Measurements from ENCODE around the gene FBXL17. TPM values are rescaled to one million over a fixed set of nuclear protein-coding genes. Genes with fewer than 3 reads are reported as not detected.
A peak's percentile ranks its signal among the peaks of the same experiment; 100 is the strongest.

Gene FBXL17
- total RNA-seq, 1 experiment from 2014 or later: 16.2 TPM

DNA sequence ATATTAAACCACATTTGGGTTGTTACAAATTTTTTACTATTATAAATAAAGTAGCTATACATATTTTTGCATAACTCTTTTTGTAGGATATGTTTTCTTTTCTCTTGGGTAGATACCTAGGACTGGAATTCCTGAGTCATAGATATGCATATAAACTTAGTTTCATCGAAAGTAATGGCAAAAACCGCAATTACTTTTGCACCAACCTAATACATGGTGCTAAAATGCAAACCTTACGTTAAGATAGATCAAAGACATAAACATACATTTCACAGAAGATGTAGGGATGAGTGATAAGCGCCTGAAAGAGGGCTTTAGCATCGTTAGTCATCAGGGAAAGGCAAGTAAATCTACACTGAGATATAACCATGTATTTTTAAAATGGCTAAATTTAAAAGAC, 532.8 kb downstream of the FBXL17 start:
- H3K27me3 ChIP-seq: no peaks in the 10 kb centered on the region
- no peaks in the 10 kb centered on the region for H3K36me3 ChIP-seq
- H3K9me3 ChIP-seq: no peaks in the 10 kb centered on the region
- no peak overlapping the region for H3K4me3 ChIP-seq
- DNase-seq: no peak

GRCh38 chr5:107840592-107840991, 541.3 kb downstream of the FBXL17 start:
- no peak overlapping the region for H3K4me3 ChIP-seq
- no peaks in the 10 kb centered on the region for H3K9me3 ChIP-seq
- H3K27me3 ChIP-seq: no peaks in the 10 kb centered on the region
- H3K36me3 ChIP-seq: no peaks in the 10 kb centered on the region
- no peak for DNase-seq

GRCh38 chr5:107840161-107840560, 541.7 kb downstream of the FBXL17 start:
- no peaks in the 10 kb centered on the region for H3K9me3 ChIP-seq
- H3K4me3 ChIP-seq: no peak overlapping the region
- DNase-seq: no peak
- H3K27me3 ChIP-seq: no peaks in the 10 kb centered on the region
- H3K36me3 ChIP-seq: no peaks in the 10 kb centered on the region

- Histone ChIP-seq H3K9me3 (no peaks in the 10 kb centered on the region), H3K27me3 (no peaks in the 10 kb centered on the region), H3K36me3 (no peaks in the 10 kb centered on the region), H3K4me3 (no peak overlapping the region)
- no peak for DNase-seq
These were observed 546.8 kb downstream of the FBXL17 start for GRCh38 chr5:107835096-107835495.

GRCh38 chr5:107832746-107833145, 549.2 kb downstream of the FBXL17 start:
- Histone ChIP-seq H3K36me3 (no peaks in the 10 kb centered on the region), H3K9me3 (no peaks in the 10 kb centered on the region), H3K27me3 (no peaks in the 10 kb centered on the region), H3K4me3 (no peak overlapping the region)
- no peak for DNase-seq

DNA sequence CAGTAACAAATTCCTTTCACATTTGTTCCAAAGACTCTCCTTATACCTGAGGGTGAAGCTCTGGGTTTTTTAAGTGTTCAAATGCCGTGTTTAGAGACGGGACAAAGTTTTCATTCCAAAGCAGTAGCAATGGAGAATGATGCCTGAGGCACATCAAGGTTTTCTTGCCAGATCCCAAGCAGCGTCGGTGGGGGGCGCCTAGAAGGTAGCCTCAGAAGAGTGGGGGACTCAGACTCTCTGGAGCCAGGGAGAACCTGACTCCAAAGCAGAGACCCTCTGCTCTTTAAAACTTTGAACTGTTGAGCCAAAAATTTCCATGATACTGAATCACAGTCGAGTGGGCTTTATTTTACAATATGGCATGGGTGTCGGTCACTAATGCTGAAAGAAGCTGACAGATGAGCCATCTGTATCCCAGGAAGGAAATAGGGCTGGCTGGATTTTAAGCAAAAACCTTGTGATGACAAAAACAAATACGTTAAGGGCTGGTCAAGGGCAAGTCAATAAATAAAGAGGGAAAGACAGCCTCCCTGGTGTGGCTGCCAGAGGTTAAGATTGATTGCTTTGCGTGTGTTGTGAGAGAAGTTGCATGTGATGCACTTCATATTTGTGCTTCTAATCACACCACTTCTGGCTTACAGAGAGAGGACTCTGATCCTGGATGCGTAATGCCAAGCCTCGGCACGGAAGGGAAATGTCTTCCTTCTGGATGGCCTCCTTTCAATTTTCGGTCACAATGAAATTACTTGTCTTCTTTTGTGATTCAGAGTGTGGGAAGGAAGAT, 550.1 kb downstream of the FBXL17 start:
- no peaks in the 10 kb centered on the region for H3K36me3 ChIP-seq
- H3K4me3 ChIP-seq: no peak overlapping the region
- H3K9me3 ChIP-seq: no peaks in the 10 kb centered on the region
- no peaks in the 10 kb centered on the region for H3K27me3 ChIP-seq
- DNase-seq: peak; percentile 70

DNA sequence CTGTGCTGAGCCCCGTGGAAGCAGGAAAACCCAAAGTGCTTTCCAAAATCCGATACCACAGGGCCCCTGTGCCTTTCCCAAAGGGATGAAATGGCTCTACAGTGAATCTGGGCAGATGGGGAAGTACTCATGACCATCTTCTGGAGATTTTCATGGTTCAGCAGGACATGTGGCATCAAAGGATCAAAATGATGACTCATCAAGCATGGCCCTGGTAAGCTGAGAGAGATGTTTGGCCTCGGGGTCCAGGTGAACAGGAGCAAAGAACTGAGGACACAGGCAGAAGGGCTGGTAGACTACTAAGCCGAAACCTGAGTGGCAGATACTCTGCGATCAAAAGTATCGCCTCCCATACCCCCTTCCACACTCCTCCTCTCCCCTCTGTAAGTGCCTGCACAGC, 551.1 kb downstream of the FBXL17 start:
- no peak for DNase-seq
- no peaks in the 10 kb centered on the region for H3K36me3 ChIP-seq
- H3K4me3 ChIP-seq: no peak overlapping the region

GRCh38 chr5:107826311-107827000, 555.4 kb downstream of the FBXL17 start:
- Histone ChIP-seq H3K36me3 (no peaks in the 10 kb centered on the region), H3K27me3 (no peaks in the 10 kb centered on the region), H3K4me3 (no peak overlapping the region), H3K9me3 (peaks cover 5% of the 10 kb centered on the region)
- no peak for DNase-seq

More for the DNA sequence above, 551.1 kb downstream of the FBXL17 start:
- H3K27me3 ChIP-seq: no peaks in the 10 kb centered on the region
- no peaks in the 10 kb centered on the region for H3K9me3 ChIP-seq

GRCh38 chr5:107824821-107825220, 557.1 kb downstream of the FBXL17 start:
- no peak for DNase-seq
- H3K36me3 ChIP-seq: no peaks in the 10 kb centered on the region
- peaks cover 5% of the 10 kb centered on the region for H3K9me3 ChIP-seq
- H3K27me3 ChIP-seq: no peaks in the 10 kb centered on the region
- H3K4me3 ChIP-seq: no peak overlapping the region

GRCh38 chr5:107821288-107821687, 560.6 kb downstream of the FBXL17 start:
- no peak overlapping the region for H3K4me3 ChIP-seq
- no peaks in the 10 kb centered on the region for H3K27me3 ChIP-seq
- peaks cover 5% of the 10 kb centered on the region for H3K9me3 ChIP-seq
- DNase-seq: no peak
- H3K36me3 ChIP-seq: no peaks in the 10 kb centered on the region

DNA sequence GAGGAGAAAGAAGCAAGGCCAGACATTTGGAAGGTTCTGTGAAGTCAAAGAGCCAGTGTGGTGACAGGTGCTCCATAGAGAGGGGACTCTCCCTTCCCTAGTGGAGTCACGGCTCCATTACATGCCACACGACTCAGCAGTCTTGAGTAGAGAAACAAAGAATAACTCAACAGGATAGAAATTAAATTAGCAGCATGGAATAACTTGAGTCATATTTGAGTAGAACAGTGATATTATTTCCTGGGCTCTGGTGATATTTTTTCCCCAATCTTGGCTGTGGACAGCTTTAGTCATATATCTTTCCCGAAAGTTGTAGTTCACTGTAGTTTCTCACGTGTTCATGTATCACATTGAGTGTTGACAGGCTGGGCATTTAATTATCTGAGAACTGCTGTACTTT, 561.5 kb downstream of the FBXL17 start:
- H3K36me3 ChIP-seq: no peaks in the 10 kb centered on the region
- DNase-seq: peak; percentile 62
- no peaks in the 10 kb centered on the region for H3K27me3 ChIP-seq
- peaks cover 5% of the 10 kb centered on the region for H3K9me3 ChIP-seq
- H3K4me3 ChIP-seq: no peak overlapping the region

- H3K36me3 ChIP-seq: no peaks in the 10 kb centered on the region
- H3K4me3 ChIP-seq: no peak overlapping the region
- H3K27me3 ChIP-seq: no peaks in the 10 kb centered on the region
- H3K9me3 ChIP-seq: peaks cover 5% of the 10 kb centered on the region
- DNase-seq: no peak
These were observed 563.9 kb downstream of the FBXL17 start for GRCh38 chr5:107817951-107818350.

DNA sequence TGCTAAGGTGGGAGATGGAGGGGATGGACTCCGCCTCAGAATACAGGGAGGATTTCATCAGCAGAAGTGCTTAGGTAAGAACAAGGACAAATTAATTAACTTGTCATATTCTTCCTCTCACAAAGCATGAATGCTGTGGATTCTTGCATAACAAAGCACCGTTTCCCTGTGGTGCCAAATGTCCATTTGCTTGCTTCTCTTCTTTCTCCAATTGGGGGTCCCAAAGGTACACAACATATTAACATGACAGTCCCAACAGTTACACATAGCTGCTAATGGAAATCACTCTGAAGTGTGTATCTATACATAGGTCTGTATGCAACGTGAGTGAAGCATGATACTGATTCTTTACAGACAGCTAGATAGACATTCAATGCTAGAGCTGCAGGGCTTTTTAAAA, 564.5 kb downstream of the FBXL17 start:
- H3K9me3 ChIP-seq: peaks cover 4% of the 10 kb centered on the region
- no peak overlapping the region for H3K4me3 ChIP-seq
- H3K36me3 ChIP-seq: no peaks in the 10 kb centered on the region
- H3K27me3 ChIP-seq: no peaks in the 10 kb centered on the region
- DNase-seq: no peak

- Histone ChIP-seq H3K9me3 (no peaks in the 10 kb centered on the region), H3K36me3 (no peaks in the 10 kb centered on the region), H3K4me3 (no peak overlapping the region), H3K27me3 (no peaks in the 10 kb centered on the region)
- no peak for DNase-seq
These were observed 566.8 kb downstream of the FBXL17 start for GRCh38 chr5:107815109-107815508.

- Histone ChIP-seq H3K36me3 (no peaks in the 10 kb centered on the region), H3K4me3 (no peak overlapping the region), H3K27me3 (no peaks in the 10 kb centered on the region), H3K9me3 (no peaks in the 10 kb centered on the region)
- DNase-seq: peak; percentile 41
These were observed 567.6 kb downstream of the FBXL17 start for GRCh38 chr5:107814183-107814827.

DNA sequence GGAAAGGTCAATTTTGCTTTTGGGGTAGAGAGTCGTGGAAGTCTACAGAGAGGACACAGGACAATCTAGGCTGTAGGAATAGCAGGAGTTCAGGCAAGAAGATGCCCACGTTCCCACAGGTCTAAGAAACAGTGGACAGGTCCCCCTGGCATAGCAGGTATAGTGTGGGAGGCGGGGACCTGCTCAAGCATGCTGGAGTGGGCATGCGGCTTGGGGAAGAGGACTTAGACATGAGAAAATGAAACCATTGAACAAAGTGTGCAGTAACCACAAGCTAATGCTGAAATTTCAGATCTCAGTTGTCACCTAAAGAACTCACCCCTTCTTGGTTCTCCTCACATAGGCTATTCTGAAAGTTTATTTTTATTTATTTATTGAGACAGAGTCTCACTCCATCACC, 568.3 kb downstream of the FBXL17 start:
- Histone ChIP-seq H3K36me3 (no peaks in the 10 kb centered on the region), H3K9me3 (no peaks in the 10 kb centered on the region), H3K4me3 (no peak overlapping the region), H3K27me3 (no peaks in the 10 kb centered on the region)
- no peak for DNase-seq

DNA sequence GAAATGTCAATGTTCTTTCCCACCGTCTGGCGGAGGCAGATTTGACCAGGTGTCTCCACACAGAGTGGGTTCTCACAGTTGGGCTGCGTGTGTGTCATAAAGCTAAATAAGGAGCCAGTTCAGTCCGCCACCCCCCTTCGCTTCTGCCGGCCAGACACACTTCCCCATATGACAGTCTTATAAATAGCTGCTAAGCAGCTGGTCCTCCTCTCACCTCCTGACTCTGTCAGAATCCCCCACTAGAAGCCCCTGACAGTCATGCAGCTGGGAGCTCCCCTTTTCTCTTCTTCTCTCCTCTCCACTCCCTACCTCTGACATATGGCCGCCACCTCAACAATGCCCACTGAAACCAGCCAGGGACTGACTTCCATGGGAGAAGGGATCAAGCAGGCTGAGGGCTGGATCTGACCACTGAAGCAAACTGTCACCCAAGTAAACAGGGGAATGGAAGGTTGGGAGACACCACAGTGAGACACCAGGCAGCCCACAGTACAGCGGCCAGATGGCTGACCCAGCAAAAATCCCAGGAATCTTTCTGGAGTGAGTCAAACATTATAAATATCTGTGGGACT, 569.2 kb downstream of the FBXL17 start:
- Histone ChIP-seq H3K4me3 (no peak overlapping the region), H3K27me3 (no peaks in the 10 kb centered on the region), H3K9me3 (no peaks in the 10 kb centered on the region), H3K36me3 (no peaks in the 10 kb centered on the region)
- DNase-seq: peak; percentile 78
